HG03575 (cell line): ENCODE data around the gene KCTD18.
A peak's percentile ranks its signal among the peaks of the same experiment; 100 is the strongest.

Experiments
- ATAC-seq: cut with Tn5 transposase; IDR thresholded peaks from one replicate; pipeline ENCODE4 v1.9.1; 2021; ENCODE audit not compliant: unreplicated experiment, insufficient number of reproducible peaks, low FRiP score; ENCODE audit errors: extremely low read depth

The KCTD18 gene

DNA sequence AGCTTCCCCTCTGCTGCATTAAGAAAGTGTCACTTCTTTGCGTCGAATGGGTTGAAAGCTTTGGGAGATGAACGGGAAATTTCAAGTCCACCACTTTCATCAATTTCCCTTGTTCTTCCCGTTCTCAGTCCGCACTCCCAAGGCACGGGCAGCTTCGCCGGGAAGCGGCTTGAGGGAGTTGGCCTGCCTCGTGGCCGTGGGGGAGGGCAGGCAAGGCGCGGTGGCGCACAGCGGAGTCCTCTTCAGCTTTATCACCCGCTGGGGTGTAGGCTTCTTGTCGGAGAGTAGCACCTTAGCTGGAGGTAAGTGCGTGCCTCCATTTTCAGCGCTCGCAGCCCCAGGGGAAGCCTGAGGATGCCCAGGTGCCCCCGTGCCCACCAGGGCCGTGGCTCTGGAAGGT lies 19.9 kb downstream of the KCTD18 start:
- no peak for ATAC-seq

DNA sequence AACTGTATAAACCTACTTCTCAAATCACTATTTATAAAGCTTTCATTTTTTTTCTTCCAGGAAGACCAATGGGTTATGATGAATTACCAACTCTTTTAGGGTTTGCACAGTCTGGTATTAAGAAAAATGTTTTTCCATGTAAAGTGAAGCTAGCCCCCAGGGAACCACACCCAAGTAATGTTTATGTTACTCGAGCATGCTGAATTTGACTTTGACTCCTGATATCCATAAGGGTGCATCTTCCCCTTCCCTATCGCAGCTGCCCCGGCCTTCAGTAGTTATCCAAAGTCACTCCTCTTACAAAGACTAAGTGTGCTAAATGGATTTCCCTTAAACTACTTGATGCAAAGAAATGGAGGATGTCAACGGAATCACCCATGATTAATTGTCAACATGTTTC lies 21.7 kb downstream of the KCTD18 start:
- no peak for ATAC-seq

DNA sequence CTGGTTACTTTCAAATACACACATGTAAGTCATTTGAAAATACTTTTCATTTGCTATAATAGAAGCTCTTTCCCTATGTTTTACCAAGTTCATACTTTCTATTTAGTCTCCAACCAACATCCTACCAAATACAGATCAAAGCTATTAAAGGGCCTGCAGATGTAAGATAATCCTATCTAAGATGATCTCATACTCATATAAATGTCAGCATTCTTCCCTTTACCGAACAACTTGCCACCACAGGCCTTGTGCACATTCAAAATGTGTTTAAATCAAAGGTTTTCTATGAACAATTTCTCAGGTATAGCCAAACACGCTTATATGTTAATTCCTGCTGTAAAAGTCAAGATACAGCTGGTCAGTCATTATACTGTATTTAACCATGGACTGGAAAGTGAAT lies 23.3 kb downstream of the KCTD18 start:
- ATAC-seq: no peak

DNA sequence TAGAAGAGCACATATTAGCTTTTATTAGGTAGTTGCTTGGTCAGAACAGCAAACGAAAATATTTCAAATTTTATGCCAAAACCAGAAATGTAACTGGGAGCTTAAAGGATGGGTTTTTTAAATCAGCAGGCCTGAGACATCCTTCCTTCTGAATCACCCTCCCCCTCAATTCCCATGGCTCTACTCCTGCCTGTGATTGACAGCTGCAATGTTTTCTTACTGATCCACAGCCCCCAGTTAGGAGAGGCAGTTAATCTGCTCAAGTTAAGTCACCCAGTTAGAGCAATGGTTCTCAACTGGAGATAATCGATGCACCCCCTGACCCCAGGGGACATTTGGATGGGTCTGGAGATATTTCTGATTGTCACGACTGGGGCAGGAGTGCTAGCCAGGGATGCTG lies 24.9 kb downstream of the KCTD18 start:
- no peak for ATAC-seq

DNA sequence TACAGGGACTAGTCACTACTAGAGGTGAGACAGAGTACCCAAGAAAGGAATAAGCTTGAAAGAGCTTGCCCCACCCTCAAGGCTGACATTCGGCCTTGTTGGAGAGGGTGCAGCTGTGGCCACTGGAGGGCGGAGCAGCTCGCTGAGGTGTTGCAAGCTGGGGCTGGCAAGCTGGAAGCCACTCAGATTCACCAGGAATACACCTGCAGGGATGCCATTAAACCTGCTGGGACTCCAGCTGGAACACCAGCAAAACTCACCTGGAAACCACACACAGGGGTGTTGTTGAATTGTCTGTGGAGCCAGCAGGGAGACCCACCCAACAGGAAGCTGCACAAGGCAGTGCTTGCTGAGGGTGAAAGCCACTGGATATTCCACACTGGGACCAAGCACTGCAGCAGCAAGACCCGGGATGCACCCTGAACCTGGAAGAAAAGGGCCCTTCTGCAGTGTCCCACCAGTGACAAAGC lies 26.1 kb downstream of the KCTD18 start:
- no peak for ATAC-seq

DNA sequence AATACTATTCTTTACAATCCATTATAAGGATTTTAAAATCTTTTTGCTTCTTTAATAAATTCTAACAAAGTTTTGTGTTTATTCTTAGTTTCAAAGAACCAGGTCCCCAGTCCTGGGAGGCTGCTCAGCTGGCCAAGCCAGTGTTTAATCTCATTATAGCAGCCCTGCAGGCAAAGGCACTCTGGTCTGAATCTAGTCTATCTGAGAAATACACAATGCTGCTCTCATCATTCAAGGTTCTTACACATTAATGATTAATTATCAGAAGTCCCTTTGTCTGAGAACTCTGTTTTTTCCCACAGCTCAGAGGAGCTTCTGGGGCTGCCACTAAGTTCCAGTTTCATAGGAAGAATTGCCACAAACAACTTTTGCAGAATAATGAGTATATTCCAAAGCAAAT lies 27.7 kb downstream of the KCTD18 start:
- ATAC-seq: no peak

DNA sequence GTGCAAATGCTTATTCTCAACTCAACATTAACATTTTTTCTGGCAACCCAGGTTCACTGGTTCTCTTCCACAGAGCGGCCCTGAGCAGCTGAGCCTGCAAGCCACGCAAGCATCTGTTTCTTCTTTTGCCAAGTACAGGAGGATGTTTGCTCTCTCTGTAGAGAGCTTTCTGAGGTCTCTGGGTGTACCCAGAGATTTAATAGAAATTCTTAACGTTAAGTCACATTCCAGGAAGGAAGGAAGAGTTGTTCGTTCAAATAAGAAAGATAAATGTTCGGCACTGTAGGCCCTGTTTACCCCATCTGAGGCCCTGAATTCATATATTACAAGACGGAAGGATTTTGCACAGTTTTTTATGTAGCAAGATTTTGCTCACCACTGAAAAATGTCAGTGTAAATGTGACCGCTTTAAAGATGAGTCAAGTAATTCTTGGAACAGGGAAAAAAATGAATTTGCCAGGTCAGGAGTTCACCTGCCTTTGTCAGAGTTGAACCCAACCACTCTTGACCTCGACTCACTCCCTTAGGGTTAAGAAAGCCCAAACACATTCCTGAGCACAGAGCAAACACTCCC lies 30.1 kb downstream of the KCTD18 start:
- no peak for ATAC-seq

DNA sequence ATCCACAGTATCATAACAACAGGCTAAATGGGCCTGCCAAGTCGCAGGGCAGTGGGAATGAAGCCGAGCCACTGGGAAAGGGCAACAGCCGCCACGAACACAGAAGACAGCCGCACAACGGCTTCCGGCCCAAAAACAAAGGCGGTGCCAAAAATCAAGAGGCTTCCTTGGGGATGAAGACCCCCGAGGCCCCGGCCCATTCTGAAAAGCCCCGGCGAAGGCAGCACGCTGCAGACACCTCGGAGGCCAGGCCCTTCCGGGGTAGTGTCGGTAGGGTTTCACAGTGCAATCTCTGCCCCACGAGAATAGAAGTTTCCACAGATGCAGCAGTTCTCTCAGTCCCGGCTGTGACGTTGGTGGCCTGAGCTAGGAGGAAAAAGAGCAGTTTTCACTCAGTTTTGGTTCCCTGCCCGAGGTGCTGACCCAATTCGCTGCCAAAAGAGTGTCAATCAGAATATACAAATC lies 32.2 kb downstream of the KCTD18 start:
- ATAC-seq: no peak

DNA sequence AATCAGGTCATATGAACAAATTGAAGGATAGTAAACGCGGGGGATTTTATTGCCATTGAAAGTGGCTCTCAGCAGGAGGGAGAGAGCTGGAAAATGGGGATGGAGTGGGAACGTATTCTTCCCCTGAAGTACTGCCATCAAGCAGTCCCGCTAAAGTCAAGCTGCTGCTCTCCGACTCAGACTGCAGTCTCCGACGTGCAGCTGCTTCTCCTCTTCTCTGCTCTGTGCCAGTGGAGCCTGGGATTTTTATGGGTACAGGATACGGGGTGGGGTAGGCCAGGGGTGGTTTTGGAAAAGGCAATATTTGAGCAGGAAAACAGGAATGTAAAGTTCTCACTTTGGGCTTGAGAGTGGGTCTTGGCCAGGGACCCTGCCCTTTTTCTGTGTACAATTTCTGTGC lies 33.0 kb downstream of the KCTD18 start:
- no peak for ATAC-seq

DNA sequence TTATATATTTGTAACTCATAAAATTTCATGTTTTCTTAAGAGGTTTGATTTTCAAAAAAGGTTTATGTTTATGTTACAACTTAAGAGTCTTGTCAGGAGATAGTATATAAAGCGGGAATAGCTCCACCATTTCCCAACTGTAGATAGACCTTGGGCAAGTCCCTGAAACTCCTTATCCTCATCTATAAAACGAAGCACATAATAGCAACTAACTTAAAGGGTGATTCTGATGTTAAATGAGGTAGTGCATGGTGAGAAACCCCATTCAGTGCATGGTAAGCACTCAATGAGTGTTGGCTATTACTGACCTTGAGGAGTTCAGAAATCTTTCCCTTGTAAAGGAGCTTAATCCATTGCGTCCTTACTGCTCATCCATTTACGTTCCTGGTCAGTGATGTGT lies 34.1 kb downstream of the KCTD18 start:
- ATAC-seq: no peak

DNA sequence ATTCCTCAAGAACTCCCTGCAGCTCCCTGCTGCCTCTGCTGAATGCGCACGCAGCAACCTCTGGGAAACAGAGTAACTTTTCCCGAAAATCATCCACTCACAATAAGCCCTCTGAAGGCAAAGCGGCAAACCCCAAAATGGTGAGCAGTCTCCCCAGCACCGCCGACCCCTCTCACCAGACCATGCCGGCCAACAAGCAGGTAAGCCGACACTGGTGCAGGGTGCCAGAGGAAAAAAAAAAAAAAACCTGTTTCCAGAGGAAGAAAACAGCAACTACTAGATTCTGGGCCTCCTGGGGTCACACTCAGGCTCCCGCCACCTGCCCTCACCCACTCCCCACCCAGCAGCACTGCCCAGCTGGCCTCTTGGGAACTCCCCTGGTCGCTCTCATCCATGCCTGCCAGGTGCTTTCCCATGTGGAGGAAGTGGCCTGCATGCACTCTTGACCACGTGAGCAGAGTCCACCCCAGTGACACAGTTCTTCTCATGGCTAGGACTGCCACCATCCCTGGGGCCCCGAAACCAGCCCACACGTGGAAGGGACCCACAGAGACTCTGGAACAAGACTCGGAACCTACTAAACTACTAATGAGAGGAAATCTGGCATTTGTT lies 36.9 kb downstream of the KCTD18 start:
- ATAC-seq: no peak

DNA sequence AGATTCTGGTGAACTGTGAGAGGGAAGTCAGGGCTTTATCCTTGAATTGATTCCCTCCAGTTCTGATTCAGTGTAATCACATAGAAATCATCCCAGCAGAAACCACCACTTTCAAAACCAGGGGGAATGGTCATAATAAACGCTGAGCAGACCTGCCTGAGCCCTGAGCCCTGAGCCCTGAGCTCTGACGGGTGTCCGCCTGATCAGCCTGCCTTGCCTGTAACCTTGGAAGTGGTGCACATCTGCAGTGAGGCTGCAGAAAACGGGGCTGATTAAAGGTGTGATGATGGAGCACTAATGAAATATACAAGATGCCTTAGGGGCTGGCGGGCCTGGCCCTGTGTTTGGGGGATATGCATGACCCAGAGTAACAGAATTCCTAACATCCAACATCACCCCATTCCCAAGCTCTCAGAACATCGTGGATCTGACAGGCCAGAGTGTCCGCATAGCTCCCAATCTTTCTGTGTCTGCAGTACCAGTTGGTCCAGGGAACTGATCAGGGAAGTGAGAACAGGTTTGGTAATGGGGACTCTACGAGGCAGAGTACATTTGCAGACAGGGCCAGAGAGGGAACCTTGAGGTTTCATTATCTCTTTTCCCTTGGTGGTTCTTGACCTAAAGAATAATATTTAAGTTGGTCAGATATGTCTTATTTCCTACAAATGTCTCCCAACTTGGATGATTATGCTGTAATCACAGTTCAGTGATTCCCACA lies 37.8 kb downstream of the KCTD18 start:
- no peak for ATAC-seq

DNA sequence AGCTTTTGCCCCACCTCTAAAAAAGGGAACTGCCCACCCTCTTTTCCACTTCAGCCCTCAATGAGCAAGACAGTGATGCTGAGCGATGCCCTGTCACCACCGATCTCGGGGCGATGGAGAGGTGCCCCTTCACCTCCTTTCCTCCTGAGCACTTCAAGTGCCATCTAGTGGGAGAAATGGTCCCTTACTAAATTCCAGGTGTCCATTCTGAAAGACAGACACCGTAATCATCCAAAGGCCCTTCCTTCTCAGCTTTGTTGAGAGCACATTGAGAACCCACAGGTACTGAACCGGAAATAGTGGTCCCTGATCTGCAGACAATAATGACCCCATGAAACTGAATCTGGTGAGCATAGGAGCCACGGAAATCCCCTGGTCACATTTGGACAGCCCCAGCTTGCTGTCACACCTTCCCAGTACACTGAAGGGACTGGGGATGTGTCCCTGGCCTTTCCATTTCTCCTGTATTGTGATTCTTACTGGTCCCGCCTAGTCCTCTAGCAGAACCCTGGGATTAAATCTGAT lies 38.5 kb downstream of the KCTD18 start:
- peak; percentile 78 for ATAC-seq

DNA sequence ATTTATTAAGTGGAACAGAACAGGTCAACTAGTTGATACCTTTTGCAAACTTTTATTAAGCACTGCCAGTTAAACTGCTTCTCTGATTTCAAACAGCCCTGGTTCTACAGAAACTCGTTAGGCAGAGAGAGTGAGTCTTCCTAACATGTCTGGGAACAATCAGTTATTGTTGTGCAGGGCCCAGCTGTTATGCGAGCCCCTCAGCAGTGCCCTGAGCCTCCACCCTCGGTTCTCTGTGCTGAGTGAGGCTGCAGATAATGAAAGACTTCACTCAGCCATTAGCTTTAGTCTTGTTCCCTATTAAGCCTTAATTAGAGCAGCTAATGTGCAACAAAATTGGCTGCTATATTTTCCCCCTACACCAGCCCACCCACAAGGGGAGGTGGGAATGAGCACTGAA lies 39.6 kb downstream of the KCTD18 start:
- no peak for ATAC-seq

DNA sequence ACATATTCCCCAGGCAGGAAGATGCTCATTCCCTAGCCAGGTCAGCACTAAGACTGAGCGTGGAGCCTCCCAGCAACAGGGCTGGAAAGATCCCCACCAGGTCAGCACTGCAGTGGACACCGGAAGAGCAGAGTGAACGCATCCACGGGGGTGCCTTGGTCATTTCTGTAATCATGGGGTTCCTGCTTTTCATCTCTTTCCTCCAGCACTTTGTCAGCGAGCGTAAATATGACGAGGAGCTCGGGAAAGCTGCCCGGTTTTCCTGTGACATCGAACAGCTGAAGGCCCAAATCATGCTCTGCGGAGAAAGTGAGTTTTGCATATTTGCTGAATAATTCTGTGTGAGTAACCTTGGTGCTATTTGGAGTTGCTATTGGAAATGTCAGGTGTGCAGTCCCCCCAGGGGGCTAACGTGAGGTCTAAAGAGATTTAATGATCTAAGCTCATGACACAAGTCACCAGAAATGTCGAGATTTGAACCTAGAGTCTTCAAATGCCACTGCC lies 40.1 kb downstream of the KCTD18 start:
- ATAC-seq: no peak

DNA sequence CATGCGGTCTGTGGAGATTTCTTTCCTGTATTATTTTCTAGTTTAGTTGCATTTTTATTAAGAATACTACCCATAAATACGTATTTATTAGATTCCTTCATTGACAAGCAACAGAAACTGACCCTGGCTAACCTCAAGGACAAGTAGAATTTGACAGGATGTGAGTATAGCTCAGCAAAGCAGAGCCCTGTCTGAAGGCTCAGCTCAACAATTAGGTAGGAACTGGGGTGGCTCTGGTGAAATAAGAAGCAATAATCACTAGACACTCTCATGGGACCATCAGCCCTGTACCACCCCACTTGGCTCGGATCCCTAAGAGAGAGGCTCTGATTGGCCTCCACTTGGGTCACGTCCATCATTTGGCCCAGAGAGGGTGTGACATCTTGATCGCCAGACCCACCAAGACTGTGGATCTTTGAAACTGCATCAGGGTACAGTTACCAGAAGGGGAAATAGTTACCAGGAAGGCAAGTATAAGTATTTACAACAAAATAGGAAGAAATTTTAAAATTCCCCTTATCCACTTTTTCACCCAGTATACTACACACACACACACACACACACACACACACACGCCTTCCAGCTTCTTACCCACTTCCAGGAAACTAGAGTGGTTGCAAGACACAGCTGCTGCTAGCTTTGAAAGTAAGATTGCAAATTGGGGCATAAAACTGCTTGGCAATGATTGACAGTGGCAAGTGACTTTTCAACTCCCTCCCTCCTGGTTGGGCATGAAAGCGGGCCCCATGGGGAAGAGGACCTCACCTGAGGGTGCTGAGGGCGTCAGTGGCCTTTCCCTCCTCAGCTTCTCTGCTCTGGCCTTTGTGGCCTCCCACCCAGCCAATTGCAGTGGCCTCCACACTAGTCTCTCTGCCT lies 41.8 kb downstream of the KCTD18 start:
- no peak for ATAC-seq

DNA sequence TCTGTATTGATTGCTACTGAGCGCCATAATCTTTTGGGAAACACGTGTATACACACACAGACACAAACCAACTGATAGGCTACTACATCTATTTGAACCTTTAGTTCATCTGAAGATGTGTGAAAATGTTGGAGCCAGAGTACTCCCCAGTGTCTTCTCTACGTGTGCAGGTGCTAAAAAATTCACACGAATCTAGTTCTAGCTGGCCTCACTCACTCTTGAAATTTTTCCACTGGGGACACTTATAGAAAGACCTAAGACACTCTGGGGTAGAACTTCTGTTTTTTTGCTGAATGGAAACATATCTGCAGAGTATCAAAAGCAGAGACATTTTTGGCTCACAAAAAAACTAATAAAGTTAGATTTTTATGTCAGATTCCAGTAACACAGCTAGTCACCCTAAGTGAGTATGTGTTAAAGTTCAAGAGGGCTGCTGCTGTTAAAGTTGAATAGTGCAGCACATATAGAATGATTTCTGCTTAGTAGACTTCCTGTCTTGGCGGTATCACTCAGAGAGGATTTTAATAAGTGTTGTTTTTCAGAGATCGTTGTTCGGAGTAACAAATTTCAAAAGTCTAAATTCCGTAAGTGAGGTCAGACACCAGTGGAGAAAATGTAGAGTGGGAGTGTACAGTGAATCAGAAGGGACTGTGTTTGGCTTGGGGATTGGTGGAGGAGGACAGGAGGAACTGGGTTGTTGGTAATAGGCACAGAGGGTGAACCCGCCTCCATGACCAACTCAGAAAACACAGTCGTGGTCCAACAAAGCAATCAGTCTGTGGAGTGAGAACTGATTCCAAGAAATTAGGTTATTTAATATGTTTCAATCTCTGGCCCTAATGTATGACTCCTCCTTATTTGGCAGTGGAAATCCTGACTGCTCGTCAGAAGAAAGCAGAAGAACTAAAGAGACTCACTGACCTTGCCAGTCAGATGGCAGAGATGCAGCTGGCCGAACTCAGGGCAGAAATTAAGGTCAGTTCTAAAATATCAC lies 43.1 kb downstream of the KCTD18 start:
- no peak for ATAC-seq

DNA sequence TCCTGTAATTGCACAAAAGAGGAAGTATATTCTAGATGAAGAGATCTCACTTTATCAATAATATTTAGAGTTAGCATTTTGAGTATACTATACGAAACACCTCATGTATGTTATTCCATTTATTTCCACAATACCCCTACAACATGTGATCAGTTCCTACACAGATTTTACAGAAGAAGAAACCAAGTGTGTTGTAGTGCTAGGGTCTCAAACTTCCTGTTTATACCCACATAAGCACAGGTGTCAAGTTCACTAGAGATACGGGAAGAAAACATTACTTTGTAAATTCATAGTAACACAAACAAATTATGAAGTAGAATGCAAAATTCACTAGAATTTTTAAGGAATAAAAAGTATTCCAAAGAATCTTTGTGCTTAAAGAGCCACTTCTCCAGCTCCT lies 46.4 kb downstream of the KCTD18 start:
- ATAC-seq: no peak
